Activated CD8-positive, alpha-beta memory T cell treated with anti-CD3 and anti-CD28 coated beads, Interleukin-2, amount 50 U/mL, for 24 hours (primary cell): ENCODE measurements around the gene SOX6.
"Not testable (repeated sequence)": the region's sequence is repeated elsewhere in the genome, so short reads cannot be mapped to it uniquely, and the experiment has no call there.

ENCODE experiments used
- DNase-seq: peaks from one replicate; pipeline ENCODE4 v3.0.0-alpha.2; 2020; ENCODE audit errors: extremely low read depth

Gene SOX6

GRCh38 chr11:16149476-16149875 is 206.9 kb downstream of the SOX6 start:
- DNase-seq, result no peak

- no peak for DNase-seq
Measured at GRCh38 chr11:16148301-16148931, 207.9 kb downstream of the SOX6 start.

- DNase-seq, result not testable (repeated sequence)
Measured at GRCh38 chr11:16146980-16147379, 209.4 kb downstream of the SOX6 start.

- DNase-seq, result not testable (repeated sequence)
Measured at GRCh38 chr11:16141614-16142013, 214.7 kb downstream of the SOX6 start.

GRCh38 chr11:16141162-16141561 is 215.2 kb downstream of the SOX6 start:
- DNase-seq, result not testable (repeated sequence)

GRCh38 chr11:16136792-16137390 is 219.5 kb downstream of the SOX6 start:
- DNase-seq, result no peak

- no peak for DNase-seq
Measured at GRCh38 chr11:16133867-16134266, 222.5 kb downstream of the SOX6 start.

- no peak for DNase-seq
Measured at GRCh38 chr11:16127732-16128131, 228.6 kb downstream of the SOX6 start.

- no peak for DNase-seq
Measured at GRCh38 chr11:16126362-16126761, 230.0 kb downstream of the SOX6 start.

GRCh38 chr11:16125796-16126195 is 230.6 kb downstream of the SOX6 start:
- DNase-seq, result no peak

- DNase-seq, result no peak
Measured at GRCh38 chr11:16124390-16124789, 232.0 kb downstream of the SOX6 start.

- DNase-seq, result no peak
Measured at GRCh38 chr11:16121853-16122252, 234.5 kb downstream of the SOX6 start.

GRCh38 chr11:16120008-16120407 is 236.3 kb downstream of the SOX6 start:
- DNase-seq, result no peak

GRCh38 chr11:16117989-16118756 is 238.2 kb downstream of the SOX6 start:
- no peak for DNase-seq

- DNase-seq, result no peak
Measured at GRCh38 chr11:16114978-16115871, 241.1 kb downstream of the SOX6 start.

- DNase-seq, result no peak
Measured at GRCh38 chr11:16114431-16114830, 241.9 kb downstream of the SOX6 start.

- DNase-seq, result no peak
Measured at GRCh38 chr11:16111690-16112089, 244.7 kb downstream of the SOX6 start.

- no peak for DNase-seq
Measured at GRCh38 chr11:16110886-16111285, 245.5 kb downstream of the SOX6 start.

- DNase-seq, result no peak
Measured at GRCh38 chr11:16099343-16099900, 256.9 kb downstream of the SOX6 start.

- no peak for DNase-seq
Measured at GRCh38 chr11:16098526-16099205, 257.7 kb downstream of the SOX6 start.

GRCh38 chr11:16097543-16097942 is 258.8 kb downstream of the SOX6 start:
- no peak for DNase-seq
